Measurements from ENCODE around the gene POLR3A.

The POLR3A gene

GRCh38 chr10:78039743-78040142, 10.4 kb upstream of the POLR3A start:
- H3K4me3 ChIP-seq (ENCODE audit: low read depth, low read length), result peak overlapping the region; percentile 37
- TF ChIP-seq, protein P1, sequence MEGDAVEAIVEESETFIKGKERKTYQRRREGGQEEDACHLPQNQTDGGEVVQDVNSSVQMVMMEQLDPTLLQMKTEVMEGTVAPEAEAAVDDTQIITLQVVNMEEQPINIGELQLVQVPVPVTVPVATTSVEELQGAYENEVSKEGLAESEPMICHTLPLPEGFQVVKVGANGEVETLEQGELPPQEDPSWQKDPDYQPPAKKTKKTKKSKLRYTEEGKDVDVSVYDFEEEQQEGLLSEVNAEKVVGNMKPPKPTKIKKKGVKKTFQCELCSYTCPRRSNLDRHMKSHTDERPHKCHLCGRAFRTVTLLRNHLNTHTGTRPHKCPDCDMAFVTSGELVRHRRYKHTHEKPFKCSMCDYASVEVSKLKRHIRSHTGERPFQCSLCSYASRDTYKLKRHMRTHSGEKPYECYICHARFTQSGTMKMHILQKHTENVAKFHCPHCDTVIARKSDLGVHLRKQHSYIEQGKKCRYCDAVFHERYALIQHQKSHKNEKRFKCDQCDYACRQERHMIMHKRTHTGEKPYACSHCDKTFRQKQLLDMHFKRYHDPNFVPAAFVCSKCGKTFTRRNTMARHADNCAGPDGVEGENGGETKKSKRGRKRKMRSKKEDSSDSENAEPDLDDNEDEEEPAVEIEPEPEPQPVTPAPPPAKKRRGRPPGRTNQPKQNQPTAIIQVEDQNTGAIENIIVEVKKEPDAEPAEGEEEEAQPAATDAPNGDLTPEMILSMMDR (IDR thresholded peaks at IDR 0.05; ENCODE audit: low read depth, low read length), result no peak
- TF ChIP-seq POLR2A (IDR thresholded peaks at IDR 0.05; ENCODE audit: extremely low read depth, insufficient read length), result no peak
- no peak for DNase-seq (ENCODE audit: low read depth)

- peak overlapping the region; percentile 37 for H3K4me3 ChIP-seq (ENCODE audit: low read depth, low read length)
- TF ChIP-seq POLR2A (IDR thresholded peaks at IDR 0.05; ENCODE audit: extremely low read depth, insufficient read length), result no peak
- TF ChIP-seq, protein P1 (IDR thresholded peaks at IDR 0.05; ENCODE audit: low read depth, low read length), result no peak
- TF ChIP-seq MYC (IDR thresholded peaks at IDR 0.05; ENCODE audit: low read depth, low read length), result no peak
- TF ChIP-seq, protein P2, sequence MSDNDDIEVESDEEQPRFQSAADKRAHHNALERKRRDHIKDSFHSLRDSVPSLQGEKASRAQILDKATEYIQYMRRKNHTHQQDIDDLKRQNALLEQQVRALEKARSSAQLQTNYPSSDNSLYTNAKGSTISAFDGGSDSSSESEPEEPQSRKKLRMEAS (IDR thresholded peaks at IDR 0.05; ENCODE audit: low read depth, low read length), result no peak
- no peak for DNase-seq (ENCODE audit: low read depth)
Observed at GRCh38 chr10:78038791-78039547, 9.7 kb upstream of the POLR3A start.

- no peak for TF ChIP-seq MYC (IDR thresholded peaks at IDR 0.05; ENCODE audit: low read depth, low read length)
- no peak for TF ChIP-seq POLR2A (IDR thresholded peaks at IDR 0.05; ENCODE audit: extremely low read depth, insufficient read length)
- TF ChIP-seq, protein P1 (IDR thresholded peaks at IDR 0.05; ENCODE audit: low read depth, low read length), result no peak
- TF ChIP-seq, protein P2 (IDR thresholded peaks at IDR 0.05; ENCODE audit: low read depth, low read length), result no peak
- H3K4me3 ChIP-seq (ENCODE audit: low read depth, low read length), result peak overlapping the region; percentile 93
- DNase-seq (ENCODE audit: low read depth), result no peak
Observed at GRCh38 chr10:78038105-78038504, 8.8 kb upstream of the POLR3A start.

DNA sequence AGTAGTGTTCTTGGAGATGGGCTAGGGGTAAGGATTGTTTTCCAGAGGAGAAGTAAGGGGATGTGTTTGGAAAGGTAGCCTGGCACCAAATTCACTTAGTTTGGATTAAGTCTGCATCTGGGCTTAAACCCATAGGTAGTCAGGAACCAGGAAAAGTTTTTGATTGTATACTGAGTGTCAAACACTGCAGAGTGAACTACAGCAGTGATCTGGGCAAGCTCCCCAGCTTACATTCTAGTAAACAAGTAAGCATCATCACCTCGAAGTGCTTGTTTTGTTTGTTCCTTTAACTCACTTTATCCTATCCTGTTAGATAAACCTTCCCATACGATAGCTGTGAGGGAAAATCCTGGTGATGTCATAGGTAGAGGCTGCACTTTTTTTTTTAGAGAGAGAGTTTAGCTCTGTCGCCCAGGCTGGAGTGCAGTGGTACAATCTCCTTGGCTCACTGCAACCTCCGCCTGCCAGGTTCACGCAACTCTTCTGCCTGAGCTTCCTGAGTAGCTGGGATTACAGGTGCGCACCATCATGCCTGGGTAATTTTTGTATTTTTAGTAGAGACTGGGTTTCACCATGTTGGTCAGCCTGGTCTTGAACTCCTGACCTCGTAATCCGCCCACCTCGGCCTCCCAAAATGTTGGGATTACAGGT, 6.7 kb upstream of the POLR3A start:
- TF ChIP-seq POLR2A (IDR thresholded peaks at IDR 0.05; ENCODE audit: extremely low read depth, insufficient read length) (no peak), MYC (IDR thresholded peaks at IDR 0.05; ENCODE audit: low read depth, low read length) (no peak)
- TF ChIP-seq, protein P2 (IDR thresholded peaks at IDR 0.05; ENCODE audit: low read depth, low read length), result no peak
- TF ChIP-seq, protein P1 (IDR thresholded peaks at IDR 0.05; ENCODE audit: low read depth, low read length), result no peak
- DNase-seq (ENCODE audit: low read depth), result no peak
- H3K4me3 ChIP-seq (ENCODE audit: low read depth, low read length), result peak overlapping the region; percentile 93

- TF ChIP-seq POLR2A (IDR thresholded peaks at IDR 0.05; ENCODE audit: extremely low read depth, insufficient read length) (no peak), MYC (IDR thresholded peaks at IDR 0.05; ENCODE audit: low read depth, low read length) (no peak)
- TF ChIP-seq, protein P1 (IDR thresholded peaks at IDR 0.05; ENCODE audit: low read depth, low read length), result no peak
- TF ChIP-seq, protein P2 (IDR thresholded peaks at IDR 0.05; ENCODE audit: low read depth, low read length), result no peak
- no peak for DNase-seq (ENCODE audit: low read depth)
- H3K4me3 ChIP-seq (ENCODE audit: low read depth, low read length), result peak overlapping the region; percentile 93
Observed at GRCh38 chr10:78035437-78035836, 6.1 kb upstream of the POLR3A start.

Measured in NB4 (cell line).